IMR-90 (cell line): ENCODE results near the gene PDGFC. TPM values are rescaled to one million over a fixed set of nuclear protein-coding genes. Genes with fewer than 3 reads are reported as not detected.

Experiments
- ATAC-seq: fragments of 200-7000 bp; cut with Tn5 transposase; 2 replicates; pipeline ENCODE4 v1.9.1; 2020; ENCODE audit warnings: low read depth, mild to moderate bottlenecking, moderate library complexity
- BruUV-seq: library from RNA; stranded (reverse); fragments of 400-500 nt; replicated peaks from 2 replicates; lab custom pipeline; 2021; lab: Mats Ljungman, UMichigan
- CTCF ChIA-PET: fragments of 300-600 bp; formaldehyde crosslinking; extraction: SDS; loops from one replicate; lab custom pipeline; 2021; ENCODE audit warnings: antibody characterized with exemption; lab: Yijun Ruan, JAX
- POLR2A ChIA-PET: fragments of 300-600 bp; sonication (Branson Sonifier 250); formaldehyde crosslinking; loops from one replicate; lab custom pipeline; 2022; ENCODE audit warnings: antibody characterized with exemption; ENCODE audit not compliant: unreplicated experiment; lab: Charles Lee
- DNase-seq: peaks from one replicate; pipeline ENCODE4 v3.0.0; 2013
- H2AFZ ChIP-seq: replicated peaks from 2 replicates; pipeline ENCODE3; 2013; ENCODE audit warnings: low read length, mild to moderate bottlenecking; ENCODE audit not compliant: poor library complexity
- H2AK5ac ChIP-seq: 2 replicates; pipeline ENCODE4 v1.6.1; 2013; ENCODE audit warnings: low read depth, low read length, inconsistent platforms
- H2AK9ac ChIP-seq: replicated peaks from 2 replicates; pipeline ENCODE3; 2013; ENCODE audit warnings: mild to moderate bottlenecking, low read depth, low read length, moderate library complexity; ENCODE audit not compliant: poor library complexity
- H2BK120ac ChIP-seq: 2 replicates; pipeline ENCODE4 v1.6.1; 2013; ENCODE audit warnings: low read depth, low read length, inconsistent platforms
- H2BK15ac ChIP-seq: 3 replicates; pipeline ENCODE4 v1.6.1; 2013; ENCODE audit warnings: low read depth, low read length, inconsistent platforms
- H2BK20ac ChIP-seq: 2 replicates; pipeline ENCODE4 v1.6.1; 2013; ENCODE audit warnings: low read depth, mild to moderate bottlenecking, inconsistent platforms, low read length, moderate library complexity
- H2BK5ac ChIP-seq: 2 replicates; pipeline ENCODE4 v1.6.1; 2013; ENCODE audit warnings: mild to moderate bottlenecking, low read depth, low read length, inconsistent platforms; ENCODE audit not compliant: poor library complexity, severe bottlenecking
- H3K14ac ChIP-seq: replicated peaks from 2 replicates; pipeline ENCODE4 v1.6.1; 2013; ENCODE audit warnings: low read depth, low read length, inconsistent platforms
- H3K18ac ChIP-seq: 2 replicates; pipeline ENCODE4 v1.6.1; 2013; ENCODE audit warnings: low read depth, low read length, control low read depth
- H3K23ac ChIP-seq: 2 replicates; pipeline ENCODE4 v1.6.1; 2013; ENCODE audit warnings: low read depth, low read length, inconsistent platforms
- H3K27ac ChIP-seq: 2 replicates; pipeline ENCODE4 v1.5.1; 2013; ENCODE audit warnings: mild to moderate bottlenecking, control low read depth, low read length; ENCODE audit not compliant: insufficient read depth
- H3K27me3 ChIP-seq: 2 replicates; pipeline ENCODE4 v1.6.1; 2013; ENCODE audit warnings: low read length; ENCODE audit not compliant: control insufficient read depth, insufficient read depth
- H3K36me3 ChIP-seq: 2 replicates; pipeline ENCODE4 v1.6.1; 2013; ENCODE audit warnings: low read length, mixed read lengths; ENCODE audit not compliant: control insufficient read depth, insufficient read depth
- H3K4ac ChIP-seq: 2 replicates; pipeline ENCODE4 v1.6.1; 2013; ENCODE audit warnings: low read depth, low read length, inconsistent platforms
- H3K4me1 ChIP-seq: 2 replicates; pipeline ENCODE4 v1.6.1; 2013; ENCODE audit warnings: low read length, mixed read lengths; ENCODE audit not compliant: control insufficient read depth, insufficient read depth
- H3K4me2 ChIP-seq: 2 replicates; pipeline ENCODE4 v1.6.1; 2013; ENCODE audit warnings: low read depth, mild to moderate bottlenecking, control low read depth, low read length, moderate library complexity
- H3K4me3 ChIP-seq: 2 replicates; pipeline ENCODE4 v1.5.1; 2013; ENCODE audit warnings: low read depth, mild to moderate bottlenecking, control low read depth, low read length, moderate library complexity; ENCODE audit not compliant: insufficient read depth
- H3K56ac ChIP-seq: 2 replicates; pipeline ENCODE4 v1.6.1; 2013; ENCODE audit warnings: low read length, inconsistent platforms; ENCODE audit not compliant: insufficient read depth; ENCODE audit errors: extremely low read depth
- H3K79me1 ChIP-seq, 2 experiments: 2 replicates each; pipeline ENCODE4 v1.6.1; 2013; ENCODE audit warnings: low read length in 2 of 2, inconsistent platforms in 1 of 2, low read depth in 1 of 2
- H3K9ac ChIP-seq: 2 replicates; pipeline ENCODE4 v1.6.1; 2013; ENCODE audit warnings: low read depth, low read length, control low read depth
- H3K9me1 ChIP-seq: 2 replicates; pipeline ENCODE4 v1.6.1; 2013; ENCODE audit warnings: low read length, inconsistent platforms; ENCODE audit not compliant: insufficient read depth
- H3K9me3 ChIP-seq: 2 replicates; pipeline ENCODE4 v1.6.1; 2013; ENCODE audit warnings: low read length; ENCODE audit not compliant: control insufficient read depth, insufficient read depth
- H4K20me1 ChIP-seq: 2 replicates; pipeline ENCODE4 v1.6.1; 2013; ENCODE audit warnings: low read length, inconsistent platforms; ENCODE audit not compliant: insufficient read depth
- H4K5ac ChIP-seq: 2 replicates; pipeline ENCODE4 v1.6.1; 2013; ENCODE audit warnings: mild to moderate bottlenecking, low read depth, low read length, control low read depth
- H4K8ac ChIP-seq, 2 experiments: 2 replicates each; pipeline ENCODE4 v1.6.1; 2013; ENCODE audit warnings: low read depth in 2 of 2, low read length in 2 of 2, control low read depth in 1 of 2, inconsistent platforms in 1 of 2
- H4K91ac ChIP-seq: 2 replicates; pipeline ENCODE4 v1.6.1; 2013; ENCODE audit warnings: low read depth, low read length, inconsistent platforms; ENCODE audit not compliant: insufficient read depth
- BHLHE40 ChIP-seq: fragments of 150-350 bp; IDR thresholded peaks from 2 replicates; pipeline ENCODE4 v1.6.1; 2016; ENCODE audit warnings: mild to moderate bottlenecking, low read depth, low read length
- CEBPB ChIP-seq: IDR thresholded peaks from 2 replicates; pipeline ENCODE4 v1.6.1; 2012; ENCODE audit warnings: low read depth, low read length, improper control_type of control experiment
- FOS ChIP-seq: fragments of 150-350 bp; IDR thresholded peaks from 2 replicates; pipeline ENCODE4 v1.6.1; 2016; ENCODE audit warnings: low read depth, low read length
- MXI1 ChIP-seq: IDR thresholded peaks from 2 replicates; pipeline ENCODE4 v1.6.1; 2012; ENCODE audit warnings: low read depth, mild to moderate bottlenecking, low read length, moderate library complexity, borderline replicate concordance
- NFE2L2 ChIP-seq: fragments of 150-350 bp; IDR thresholded peaks from 2 replicates; pipeline ENCODE4 v1.6.1; 2016; ENCODE audit warnings: low read depth, mild to moderate bottlenecking, low read length
- SMC3 ChIP-seq: fragments of 150-350 bp; IDR thresholded peaks from 2 replicates; pipeline ENCODE4 v1.6.1; 2016; ENCODE audit warnings: low read depth, mild to moderate bottlenecking, antibody characterized with exemption, low read length, moderate library complexity
- WGBS, 2 experiments: methylation state at CpG; one replicate each; pipeline versions ENCODE4 v1.1.5 to v1.1.7; 2013; ENCODE audit warnings: missing lambda C conversion rate in 2 of 2; ENCODE audit not compliant: insufficient read length in 1 of 2; ENCODE audit errors: extremely low coverage in 2 of 2; 5-methylcytosine and 5-hydroxymethylcytosine counted together
- dilution Hi-C: fragments of 300-500 bp; cut with HindIII; formaldehyde crosslinking; loops from one replicate; pipeline ENCODE4 v1.14.3; 2018; ENCODE audit warnings: low sequenced_read_pairs; ENCODE audit not compliant: unreplicated experiment
- in situ Hi-C: fragments of 300-500 bp; cut with MboI; formaldehyde crosslinking; loops from 3 replicates; pipeline ENCODE4 v1.14.3; 2019; ENCODE audit warnings: low sequenced_read_pairs, inconsistent platforms, mixed read lengths
- intact Hi-C: fragments of 100-400 bp; cut with micrococcal nuclease; formaldehyde crosslinking; loops from 2 replicates; pipeline ENCODE4 v1.10.0; 2022
- polyA plus RNA-seq, 3 experiments: library from polyadenylated mRNA; depleted of rRNA; stranded (reverse); fragments of >200 nt; gene quantifications; 2 replicates each; pipeline ENCODE4 v1.2.3, GENCODE V29; 2012; ENCODE audit warnings: low replicate concordance in 1 of 3
- total RNA-seq: library from RNA; depleted of rRNA; stranded (reverse); fragments of >200 nt; gene quantifications from 2 replicates; pipeline ENCODE4 v1.2.3, GENCODE V29; 2012
- TF ChIP-seq, protein P1 (sequence below): fragments of 150-350 bp; IDR thresholded peaks from 2 replicates; pipeline ENCODE4 v1.6.1; 2016; ENCODE audit warnings: low read depth, mild to moderate bottlenecking, low read length, moderate library complexity, borderline replicate concordance

PDGFC gene
- total and polyA plus RNA-seq, 2 of the 4 experiments (the other 2 are of a cell fraction), result 19.8 to 90.7 TPM

- Histone ChIP-seq H2BK15ac (no peak overlapping the region), H3K4ac (peak overlapping the region; percentile 61; the same call in 1 of the 2 replicates), H2BK20ac (peak overlapping the region; percentile 87; the same call in 1 of the 2 replicates), H2AFZ (no peak overlapping the region), H3K56ac (peak overlapping the region; percentile 44), H4K8ac (peak overlapping the region in 1 of 2 experiments; percentile 86; a peak in 2 of 4 replicates), H2AK5ac (no peak overlapping the region), H2AK9ac (no peak overlapping the region), H3K36me3 (no peaks in the 10 kb centered on the region), H3K79me1 (peaks cover 16 to 26% of the 10 kb centered on the region in 2 experiments), H3K9ac (no peak overlapping the region; the same call in 1 of the 2 replicates), H3K4me1 (peaks cover 14% of the 10 kb centered on the region), H3K18ac (peak overlapping the region; percentile 90), H4K5ac (peak overlapping the region; percentile 53), H3K9me3 (no peaks in the 10 kb centered on the region), H3K4me2 (peak overlapping the region; percentile 88), H4K20me1 (no peaks in the 10 kb centered on the region), H2BK120ac (peak overlapping the region; percentile 94), H3K9me1 (no peaks in the 10 kb centered on the region), H3K23ac (no peak overlapping the region; the same call in 1 of the 2 replicates), H3K4me3 (no peak overlapping the region), H2BK5ac (peak overlapping the region; percentile 95), H4K91ac (no peak overlapping the region), H3K27ac (peak overlapping the region; percentile 30; the same call in 1 of the 2 replicates), H3K14ac (no peak overlapping the region), H3K27me3 (no peaks in the 10 kb centered on the region)
- no TSS peak for BruUV-seq
- no CpG with 5 or more reads among the region's 1 CpG for WGBS, 2 experiments
- ChIA-PET POLR2A (interaction anchor here (0.7 kb wide), 1 partner anchor 8 kb away, joined by 4 read pairs; no protein-coding TSS in a partner anchor), CTCF (interaction anchor here (0.6 to 1.0 kb wide), 4 partner anchors 20 to 266 kb away, joined by 3 to 4 read pairs (median 4); no protein-coding TSS in a partner anchor)
- in situ Hi-C loops, result loop anchor here (10.0 kb wide), 1 partner anchor 185 kb away; no protein-coding TSS in a partner anchor
- ATAC-seq (peak; percentile 72), DNase-seq (peak; percentile 95)
- intact Hi-C loops, result loop anchor here (2.0 to 10.0 kb wide), 4 partner anchors 168 to 615 kb away; no protein-coding TSS in a partner anchor
- dilution Hi-C loops, result no loop called here
- TF ChIP-seq NFE2L2, result no peak
- peak; percentile 14; the same call in 1 of the 2 replicates for TF ChIP-seq CEBPB
- TF ChIP-seq SMC3, result no peak
- peak; percentile 80 for TF ChIP-seq FOS
- TF ChIP-seq, protein P1, sequence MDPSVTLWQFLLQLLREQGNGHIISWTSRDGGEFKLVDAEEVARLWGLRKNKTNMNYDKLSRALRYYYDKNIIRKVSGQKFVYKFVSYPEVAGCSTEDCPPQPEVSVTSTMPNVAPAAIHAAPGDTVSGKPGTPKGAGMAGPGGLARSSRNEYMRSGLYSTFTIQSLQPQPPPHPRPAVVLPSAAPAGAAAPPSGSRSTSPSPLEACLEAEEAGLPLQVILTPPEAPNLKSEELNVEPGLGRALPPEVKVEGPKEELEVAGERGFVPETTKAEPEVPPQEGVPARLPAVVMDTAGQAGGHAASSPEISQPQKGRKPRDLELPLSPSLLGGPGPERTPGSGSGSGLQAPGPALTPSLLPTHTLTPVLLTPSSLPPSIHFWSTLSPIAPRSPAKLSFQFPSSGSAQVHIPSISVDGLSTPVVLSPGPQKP, result no peak
- peak; percentile 50; the same call in 1 of the 2 replicates for TF ChIP-seq BHLHE40
- TF ChIP-seq MXI1, result no peak
These were observed 191.8 kb downstream of the PDGFC start for GRCh38 chr4:156779774-156780173.
